ENCODE data around the gene XXYLT1. TPM values are rescaled to one million over a fixed set of nuclear protein-coding genes. Genes with fewer than 3 reads are reported as not detected.

XXYLT1 gene
- total and polyA plus RNA-seq, 2 of the 8 experiments (the other 6 are each of a cell fraction or from before 2014, with no cell fraction given) = 18.9 to 23.8 TPM

GRCh38 chr3:195133013-195133412 is 137.9 kb downstream of the XXYLT1 start:
- H4K91ac ChIP-seq (replicated peaks; ENCODE audit: insufficient read length, low read length) = no peak overlapping the region
- no peak overlapping the region for H3K4me2 ChIP-seq (ENCODE audit: insufficient read depth in 1 of 2, low read depth in 2 of 2, low read length in 2 of 2)
- no peaks in the 10 kb centered on the region for H3K27me3 ChIP-seq (replicated peaks in 1 of 4; ENCODE audit: control insufficient read depth in 3 of 4, extremely low read depth in 1 of 4, insufficient read depth in 3 of 4, low read length in 3 of 4)
- H3K18ac ChIP-seq (ENCODE audit: extremely low read depth, low read length) = no peak overlapping the region
- no peak overlapping the region for H4K8ac ChIP-seq (ENCODE audit: extremely low read depth, insufficient read depth, low read length)
- H3K23me2 ChIP-seq (ENCODE audit: low read depth, low read length) = no peaks in the 10 kb centered on the region
- no peak overlapping the region for H3K23ac ChIP-seq (ENCODE audit: insufficient read length)
- ChIA-PET POLR2A (ENCODE audit: partially characterized antibody) (no interaction called here), CTCF (ENCODE audit: partially characterized antibody) (interaction anchor here (0.7 to 3.0 kb wide), 7 partner anchors 9 to 137 kb away, joined by 3 to 23 read pairs (median 4); no protein-coding TSS in a partner anchor)
- H2BK12ac ChIP-seq (ENCODE audit: low read depth, low read length) = no peak overlapping the region
- no peak overlapping the region for H3K4ac ChIP-seq (replicated peaks; ENCODE audit: insufficient read length, low read depth, low read length)
- no peak for FAIRE-seq
- no peaks in the 10 kb centered on the region for H3K9me3 ChIP-seq (ENCODE audit: insufficient read depth in 2 of 2, low read depth in 1 of 2, low read length in 1 of 2)
- H2BK120ac ChIP-seq (replicated peaks; ENCODE audit: low read depth, low read length) = no peak overlapping the region
- H2AFZ ChIP-seq (ENCODE audit: low read length) = no peak overlapping the region
- H2BK20ac ChIP-seq (ENCODE audit: low read length) = no peak overlapping the region
- no peaks in the 10 kb centered on the region for H3K36me3 ChIP-seq (ENCODE audit: control insufficient read depth in 2 of 4, insufficient read depth in 4 of 4, low read length in 3 of 4)
- 79% methylated on average over 4 of the region's 4 CpGs; no CpG with 5 or more reads in 1 of the 2 experiments for WGBS, 2 experiments (ENCODE audit: extremely low coverage in 1 of 2, insufficient coverage in 1 of 2, insufficient read length in 1 of 2, insufficient replicate concordance in 2 of 2, low coverage in 1 of 2, low lambda C conversion rate in 2 of 2, missing lambda C conversion rate in 1 of 2)
- no peak overlapping the region for H2BK5ac ChIP-seq (ENCODE audit: low read depth, low read length)
- no peak overlapping the region for H3K9ac ChIP-seq (replicated peaks in 1 of 4; ENCODE audit: extremely low read depth in 1 of 4, low read depth in 3 of 4, low read length in 3 of 4)
- H4K20me1 ChIP-seq (replicated peaks in 1 of 2; ENCODE audit: control insufficient read depth in 1 of 2, insufficient read depth in 2 of 2, low read length in 2 of 2) = peaks cover 2 to 3% of the 10 kb centered on the region in 2 experiments
- H3K79me1 ChIP-seq (ENCODE audit: low read depth, low read length) = peaks cover 2% of the 10 kb centered on the region; the same call in 1 of the 2 replicates
- H3K14ac ChIP-seq (ENCODE audit: insufficient read length) = no peak overlapping the region
- no peak overlapping the region for H4K5ac ChIP-seq (ENCODE audit: insufficient read length, low read depth, low read length)
- H3K56ac ChIP-seq (replicated peaks; ENCODE audit: insufficient read length, low read depth, low read length) = no peak overlapping the region
- no peak overlapping the region for H2AK5ac ChIP-seq (ENCODE audit: low read depth, low read length)
- H3K79me2 ChIP-seq (ENCODE audit: control insufficient read depth in 1 of 2, insufficient read depth in 2 of 2, low read length in 2 of 2) = no peaks in the 10 kb centered on the region
- H3K27ac ChIP-seq (ENCODE audit: low read depth, low read length) = no peak overlapping the region
- DNase-seq (ENCODE audit: low read depth in 1 of 2, low spot score in 2 of 2) = no peak
- H3K4me1 ChIP-seq (replicated peaks in 1 of 4; ENCODE audit: control insufficient read depth in 3 of 4, insufficient read depth in 4 of 4, low read length in 3 of 4) = no peaks in the 10 kb centered on the region
- no peak overlapping the region for H3K4me3 ChIP-seq (ENCODE audit: extremely low read depth in 1 of 4, insufficient read depth in 2 of 4, low read depth in 3 of 4, low read length in 4 of 4)
- H2BK15ac ChIP-seq (ENCODE audit: low read length) = no peak overlapping the region
- TF ChIP-seq POU5F1 (IDR thresholded peaks at IDR 0.05; ENCODE audit: low read depth, low read length) (no peak), TBP (IDR thresholded peaks at IDR 0.05; ENCODE audit: low read depth, low read length) (no peak), TAF7 (optimal IDR thresholded peaks at IDR 0.05; ENCODE audit: borderline replicate concordance, low read depth, low read length) (no peak), RAD21 (IDR thresholded peaks at IDR 0.05 in 1 of 2, conservative IDR thresholded peaks at IDR 0.05 in 1 of 2; ENCODE audit: low read depth in 2 of 2, low read length in 2 of 2) (no peak), SP4 (IDR thresholded peaks at IDR 0.05; ENCODE audit: low read length) (no peak), USF2 (IDR thresholded peaks at IDR 0.05; ENCODE audit: low read length) (no peak), EGR1 (IDR thresholded peaks at IDR 0.05; ENCODE audit: borderline replicate concordance, low read depth, low read length) (no peak)
